ENCODE measurements around the gene MSI2.

MSI2 gene

GRCh38 chr17:57225127-57225526 lies 31.2 kb upstream of the MSI2 start:
- H3K9me2 ChIP-seq (replicated peaks; ENCODE audit: control insufficient read depth, low read length): no peaks in the 10 kb centered on the region
- H3F3A ChIP-seq (ENCODE audit: control insufficient read depth, insufficient read depth): no peaks in the 10 kb centered on the region
- no peaks in the 10 kb centered on the region for H3K79me2 ChIP-seq (ENCODE audit: control insufficient read depth, low read length)
- H3K36me3 ChIP-seq (ENCODE audit: control insufficient read depth, low read length): no peaks in the 10 kb centered on the region
- H3K4me3 ChIP-seq (ENCODE audit: low read length): no peak overlapping the region
- H3K9me3 ChIP-seq (ENCODE audit: control insufficient read depth, insufficient read depth, low read length): peaks cover 7% of the 10 kb centered on the region
- no peak overlapping the region for H3K27ac ChIP-seq (ENCODE audit: low read depth, low read length)
- no peak overlapping the region for H3K4me2 ChIP-seq (ENCODE audit: low read length)
- TF ChIP-seq EZH2phosphoT487 (IDR thresholded peaks at IDR 0.05; ENCODE audit: borderline replicate concordance, low read length): no peak
- TF ChIP-seq CTCF (IDR thresholded peaks at IDR 0.05; ENCODE audit: low read depth, low read length, poor library complexity, severe bottlenecking): no peak
- H3K27me3 ChIP-seq (ENCODE audit: control insufficient read depth, low read length): peaks cover 16% of the 10 kb centered on the region
- H3K4me1 ChIP-seq (ENCODE audit: control insufficient read depth, low read length): no peaks in the 10 kb centered on the region
- no peaks in the 10 kb centered on the region for H4K20me1 ChIP-seq (ENCODE audit: control insufficient read depth, insufficient read depth, low read depth, low read length)

DNA sequence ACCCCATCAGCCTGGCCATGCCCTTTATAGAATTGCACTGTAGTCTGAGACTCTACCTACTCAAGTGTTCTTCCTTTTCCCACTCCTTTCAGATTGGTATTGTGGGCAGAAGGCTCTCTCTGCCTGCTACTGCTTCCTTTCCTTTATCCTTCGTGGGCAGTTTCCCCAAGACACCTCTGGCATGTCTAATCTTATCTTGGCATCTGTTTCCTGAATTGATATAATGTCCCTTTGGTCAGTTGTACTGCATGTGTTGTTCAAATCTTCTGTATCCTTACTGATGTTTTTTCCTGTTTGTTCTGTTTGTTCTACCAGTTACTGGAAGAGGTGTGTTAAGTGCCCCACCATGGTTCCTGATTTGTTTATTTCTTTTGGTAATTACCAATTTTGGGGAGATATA lies 29.5 kb upstream of the MSI2 start:
- no peaks in the 10 kb centered on the region for H4K20me1 ChIP-seq (ENCODE audit: control insufficient read depth, insufficient read depth, low read depth, low read length)
- H3K4me1 ChIP-seq (ENCODE audit: control insufficient read depth, low read length): no peaks in the 10 kb centered on the region
- H3K4me2 ChIP-seq (ENCODE audit: low read length): no peak overlapping the region
- H3K27ac ChIP-seq (ENCODE audit: low read depth, low read length): no peak overlapping the region
- TF ChIP-seq EZH2phosphoT487 (IDR thresholded peaks at IDR 0.05; ENCODE audit: borderline replicate concordance, low read length): no peak
- TF ChIP-seq CTCF (IDR thresholded peaks at IDR 0.05; ENCODE audit: low read depth, low read length, poor library complexity, severe bottlenecking): no peak
- peaks cover 14% of the 10 kb centered on the region for H3K27me3 ChIP-seq (ENCODE audit: control insufficient read depth, low read length)
- H3F3A ChIP-seq (ENCODE audit: control insufficient read depth, insufficient read depth): no peaks in the 10 kb centered on the region
- H3K79me2 ChIP-seq (ENCODE audit: control insufficient read depth, low read length): no peaks in the 10 kb centered on the region
- no peak overlapping the region for H3K4me3 ChIP-seq (ENCODE audit: low read length)
- no peaks in the 10 kb centered on the region for H3K36me3 ChIP-seq (ENCODE audit: control insufficient read depth, low read length)
- H3K9me2 ChIP-seq (replicated peaks; ENCODE audit: control insufficient read depth, low read length): no peaks in the 10 kb centered on the region
- peaks cover 2% of the 10 kb centered on the region; the same call in 1 of the 2 replicates for H3K9me3 ChIP-seq (ENCODE audit: control insufficient read depth, insufficient read depth, low read length)

GRCh38 chr17:57228911-57229310 lies 27.4 kb upstream of the MSI2 start:
- H3K4me1 ChIP-seq (ENCODE audit: control insufficient read depth, low read length): no peaks in the 10 kb centered on the region
- no peaks in the 10 kb centered on the region for H3K9me3 ChIP-seq (ENCODE audit: control insufficient read depth, insufficient read depth, low read length)
- H3K4me2 ChIP-seq (ENCODE audit: low read length): no peak overlapping the region
- no peaks in the 10 kb centered on the region for H3K79me2 ChIP-seq (ENCODE audit: control insufficient read depth, low read length)
- H3K4me3 ChIP-seq (ENCODE audit: low read length): no peak overlapping the region
- H3F3A ChIP-seq (ENCODE audit: control insufficient read depth, insufficient read depth): no peaks in the 10 kb centered on the region
- H3K36me3 ChIP-seq (ENCODE audit: control insufficient read depth, low read length): no peaks in the 10 kb centered on the region
- H4K20me1 ChIP-seq (ENCODE audit: control insufficient read depth, insufficient read depth, low read depth, low read length): no peaks in the 10 kb centered on the region
- TF ChIP-seq CTCF (IDR thresholded peaks at IDR 0.05; ENCODE audit: low read depth, low read length, poor library complexity, severe bottlenecking) (no peak), EZH2phosphoT487 (IDR thresholded peaks at IDR 0.05; ENCODE audit: borderline replicate concordance, low read length) (no peak)
- no peaks in the 10 kb centered on the region for H3K9me2 ChIP-seq (replicated peaks; ENCODE audit: control insufficient read depth, low read length)
- H3K27me3 ChIP-seq (ENCODE audit: control insufficient read depth, low read length): peaks cover 20% of the 10 kb centered on the region
- H3K27ac ChIP-seq (ENCODE audit: low read depth, low read length): no peak overlapping the region

Data from DOHH2 (cell line).